WTC11 (cell line): ENCODE results near the gene CMC1. TPM values are rescaled to one million over a fixed set of nuclear protein-coding genes. Genes with fewer than 3 reads are reported as not detected.
"Not testable (repeated sequence)": the region's sequence is repeated elsewhere in the genome, so short reads cannot be mapped to it uniquely, and the experiment has no call there.

ENCODE experiments used
- ATAC-seq: fragments of 200-7000 bp; cut with Tn5 transposase; 2 replicates; pipeline ENCODE4 v1.10.0; 2021; ENCODE audit warnings: mild to moderate bottlenecking, moderate library complexity
- CTCF ChIA-PET: fragments of 300-600 bp; sonication (Branson Sonifier 250); formaldehyde crosslinking; loops from one replicate; lab custom pipeline; 2021; ENCODE audit warnings: antibody characterized with exemption; lab: Charles Lee
- POLR2A ChIA-PET: fragments of 350-600 bp; sonication (Branson Sonifier 250); formaldehyde crosslinking; loops from one replicate; lab custom pipeline; 2021; ENCODE audit warnings: antibody characterized with exemption; lab: Charles Lee
- DNase-seq: peaks from one replicate; pipeline ENCODE4 v3.0.0; 2021; ENCODE audit warnings: low spot score
- H3K27ac Mint-ChIP-seq: 2 replicates; pipeline ENCODE4 v1.8.0; 2021; ENCODE audit warnings: mixed read lengths
- H3K27me3 Mint-ChIP-seq: 2 replicates; pipeline ENCODE4 v1.8.0; 2021; ENCODE audit warnings: low read depth, mild to moderate bottlenecking, moderate library complexity, mixed read lengths
- H3K36me3 Mint-ChIP-seq: 2 replicates; pipeline ENCODE4 v1.8.0; 2021; ENCODE audit warnings: mixed read lengths
- H3K4me1 Mint-ChIP-seq: 2 replicates; pipeline ENCODE4 v1.8.0; 2022; ENCODE audit warnings: mixed read lengths
- H3K4me3 Mint-ChIP-seq: 2 replicates; pipeline ENCODE4 v1.8.0; 2021; ENCODE audit warnings: mild to moderate bottlenecking, moderate library complexity, mixed read lengths
- H3K9me3 Mint-ChIP-seq: 2 replicates; pipeline ENCODE4 v1.8.0; 2021; ENCODE audit warnings: mixed read lengths
- ATF1 ChIP-seq: sonication (generic); formaldehyde crosslinking; IDR thresholded peaks from 2 replicates; pipeline ENCODE4 v1.8.1; 2023; ENCODE audit warnings: mild to moderate bottlenecking, moderate library complexity, missing genetic modification reagents
- ATF3 ChIP-seq: sonication (generic); formaldehyde crosslinking; conservative IDR thresholded peaks from 2 replicates; pipeline ENCODE4 v1.8.1; 2022; ENCODE audit warnings: mild to moderate bottlenecking, missing genetic modification reagents
- CREM ChIP-seq: sonication (generic); formaldehyde crosslinking; IDR thresholded peaks from 2 replicates; pipeline ENCODE4 v1.8.1; 2022; ENCODE audit warnings: mild to moderate bottlenecking, missing genetic modification reagents, moderate library complexity
- NR1H2 ChIP-seq: sonication (generic); formaldehyde crosslinking; IDR thresholded peaks from 2 replicates; pipeline ENCODE4 v1.9.0; 2021; ENCODE audit warnings: mild to moderate bottlenecking, moderate library complexity, missing genetic modification reagents
- SOX15 ChIP-seq: fragments of 250-450 bp; sonication (Bioruptor Pico); IDR thresholded peaks from 2 replicates; pipeline ENCODE4 v1.9.0; 2021; ENCODE audit warnings: mild to moderate bottlenecking
- ZNF138 ChIP-seq: sonication (generic); formaldehyde crosslinking; conservative IDR thresholded peaks from 2 replicates; pipeline ENCODE4 v1.8.1; 2022; ENCODE audit warnings: mild to moderate bottlenecking, moderate library complexity, missing genetic modification reagents
- ZNF232 ChIP-seq: sonication (generic); formaldehyde crosslinking; IDR thresholded peaks from 2 replicates; pipeline ENCODE4 v1.8.0; 2022; ENCODE audit warnings: mild to moderate bottlenecking, missing genetic modification reagents
- ZNF512 ChIP-seq: sonication (generic); formaldehyde crosslinking; IDR thresholded peaks from 2 replicates; pipeline ENCODE4 v1.8.1; 2022; ENCODE audit warnings: missing genetic modification reagents, borderline replicate concordance
- total RNA-seq: library from RNA; stranded (reverse); gene quantifications from 3 replicates; pipeline ENCODE4 v1.2.3, GENCODE V29; 2021
- TF ChIP-seq, protein P1 (sequence below): sonication (generic); formaldehyde crosslinking; IDR thresholded peaks from 2 replicates; pipeline ENCODE4 v1.8.0; 2022; ENCODE audit warnings: mild to moderate bottlenecking, missing genetic modification reagents
- TF ChIP-seq, protein P2 (sequence below): sonication (generic); formaldehyde crosslinking; IDR thresholded peaks from 2 replicates; pipeline ENCODE4 v1.8.0; 2022; ENCODE audit warnings: mild to moderate bottlenecking, missing genetic modification reagents

Gene CMC1
- total RNA-seq, 1 experiment from 2014 or later: 25.3 TPM

GRCh38 chr3:28268989-28269388, 27.6 kb downstream of the CMC1 start (continued):
- TF ChIP-seq, protein P1, sequence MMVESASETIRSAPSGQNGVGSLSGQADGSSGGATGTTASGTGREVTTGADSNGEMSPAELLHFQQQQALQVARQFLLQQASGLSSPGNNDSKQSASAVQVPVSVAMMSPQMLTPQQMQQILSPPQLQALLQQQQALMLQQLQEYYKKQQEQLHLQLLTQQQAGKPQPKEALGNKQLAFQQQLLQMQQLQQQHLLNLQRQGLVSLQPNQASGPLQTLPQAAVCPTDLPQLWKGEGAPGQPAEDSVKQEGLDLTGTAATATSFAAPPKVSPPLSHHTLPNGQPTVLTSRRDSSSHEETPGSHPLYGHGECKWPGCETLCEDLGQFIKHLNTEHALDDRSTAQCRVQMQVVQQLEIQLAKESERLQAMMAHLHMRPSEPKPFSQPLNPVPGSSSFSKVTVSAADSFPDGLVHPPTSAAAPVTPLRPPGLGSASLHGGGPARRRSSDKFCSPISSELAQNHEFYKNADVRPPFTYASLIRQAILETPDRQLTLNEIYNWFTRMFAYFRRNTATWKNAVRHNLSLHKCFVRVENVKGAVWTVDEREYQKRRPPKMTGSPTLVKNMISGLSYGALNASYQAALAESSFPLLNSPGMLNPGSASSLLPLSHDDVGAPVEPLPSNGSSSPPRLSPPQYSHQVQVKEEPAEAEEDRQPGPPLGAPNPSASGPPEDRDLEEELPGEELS (CRISPR knock-in tag): no peak

DNA sequence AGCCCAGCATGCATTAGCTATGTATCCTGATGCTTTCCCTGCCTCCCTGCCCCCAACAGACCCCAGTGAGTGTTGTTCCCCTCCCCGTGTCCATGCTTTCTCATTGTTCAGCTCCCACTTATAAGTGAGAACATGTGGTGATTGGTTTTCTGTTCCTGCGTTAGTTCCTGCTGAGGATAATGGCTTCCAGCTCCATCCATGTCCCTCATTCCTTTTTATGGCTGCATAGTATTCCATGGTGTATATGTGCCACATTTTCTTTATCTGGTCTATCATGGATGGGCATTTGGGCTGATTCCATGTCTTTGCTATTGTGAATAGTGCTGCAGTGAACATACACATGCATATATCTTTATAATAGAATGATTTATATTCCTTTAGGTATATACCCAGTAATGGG, 28.5 kb downstream of the CMC1 start:
- H3K4me1 Mint-ChIP-seq, DNase-seq, H3K27me3 Mint-ChIP-seq, POLR2A ChIA-PET, H3K27ac Mint-ChIP-seq, CTCF ChIA-PET, ATAC-seq, H3K4me3 Mint-ChIP-seq: not testable (repeated sequence)
- H3K36me3 Mint-ChIP-seq: peaks cover 54% of the 10 kb centered on the region
- peaks cover 40% of the 10 kb centered on the region for H3K9me3 Mint-ChIP-seq

DNA sequence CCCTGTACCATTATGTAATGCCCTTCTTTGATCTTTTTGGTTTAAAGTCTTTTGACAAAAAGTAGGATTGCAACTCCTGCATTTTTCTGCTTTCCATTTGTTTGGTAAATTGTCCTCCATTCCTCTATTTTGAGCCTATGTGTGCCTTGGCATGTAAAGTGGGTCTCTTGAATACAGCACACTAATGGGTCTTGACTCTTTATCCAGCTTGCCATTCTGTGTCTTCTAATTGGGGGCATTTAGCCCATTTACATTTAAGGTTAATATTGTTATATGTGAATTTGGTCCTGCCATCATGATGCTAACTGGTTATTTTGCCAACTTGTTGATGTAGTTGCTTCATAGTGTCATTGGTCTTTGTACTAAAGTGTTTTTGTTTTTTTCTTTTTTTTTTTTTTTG, 32.4 kb downstream of the CMC1 start:
- peaks cover 42% of the 10 kb centered on the region for H3K9me3 Mint-ChIP-seq
- no peaks in the 10 kb centered on the region for H3K27me3 Mint-ChIP-seq
- no peak overlapping the region for H3K27ac Mint-ChIP-seq
- TF ChIP-seq ZNF232 (CRISPR knock-in tag) (no peak), ATF3 (CRISPR knock-in tag) (no peak), SOX15 (CRISPR knock-in tag) (no peak), ZNF138 (CRISPR knock-in tag) (no peak), ATF1 (CRISPR knock-in tag) (no peak)
- ChIA-PET POLR2A (interaction anchor here (0.7 kb wide), 1 partner anchor 32 kb away, joined by 3 read pairs; no protein-coding TSS in a partner anchor), CTCF (no interaction called here)
- no peak overlapping the region for H3K4me3 Mint-ChIP-seq
- peaks cover 61% of the 10 kb centered on the region for H3K36me3 Mint-ChIP-seq
- H3K4me1 Mint-ChIP-seq: 0 out of 2 replicates have a peak, but pooled peaks cover 6% of the 10 kb centered on the region
- DNase-seq: no peak
- ATAC-seq: no peak

- no peak for DNase-seq
- no peaks in the 10 kb centered on the region for H3K27me3 Mint-ChIP-seq
- TF ChIP-seq CREM (no peak), ZNF512 (CRISPR knock-in tag) (no peak)
- TF ChIP-seq, protein P2, sequence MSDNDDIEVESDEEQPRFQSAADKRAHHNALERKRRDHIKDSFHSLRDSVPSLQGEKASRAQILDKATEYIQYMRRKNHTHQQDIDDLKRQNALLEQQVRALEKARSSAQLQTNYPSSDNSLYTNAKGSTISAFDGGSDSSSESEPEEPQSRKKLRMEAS: no peak
- H3K4me1 Mint-ChIP-seq: peaks cover 9% of the 10 kb centered on the region; the same call in 1 of the 2 replicates
- ATAC-seq: no peak
- ChIA-PET POLR2A (no interaction called here), CTCF (no interaction called here)
- no peak overlapping the region for H3K27ac Mint-ChIP-seq
- peaks cover 10% of the 10 kb centered on the region for H3K9me3 Mint-ChIP-seq
- H3K4me3 Mint-ChIP-seq: no peak overlapping the region
- H3K36me3 Mint-ChIP-seq: peaks cover 14% of the 10 kb centered on the region
Measured at GRCh38 chr3:28278918-28279317, 37.5 kb downstream of the CMC1 start.

GRCh38 chr3:28279770-28280169, 38.4 kb downstream of the CMC1 start:
- DNase-seq: no peak
- peaks cover 6% of the 10 kb centered on the region; the same call in 1 of the 2 replicates for H3K4me1 Mint-ChIP-seq
- POLR2A ChIA-PET: interaction anchor here (0.6 kb wide), 1 partner anchor 534 kb away, joined by 11 read pairs; no protein-coding TSS in a partner anchor
- H3K27ac Mint-ChIP-seq: no peak overlapping the region
- no peak for ATAC-seq
- peaks cover 8% of the 10 kb centered on the region for H3K36me3 Mint-ChIP-seq
- TF ChIP-seq, protein P2: no peak
- TF ChIP-seq NR1H2 (CRISPR knock-in tag): no peak
- H3K9me3 Mint-ChIP-seq: peaks cover 4% of the 10 kb centered on the region
- no peaks in the 10 kb centered on the region for H3K27me3 Mint-ChIP-seq
- no peak overlapping the region for H3K4me3 Mint-ChIP-seq
- CTCF ChIA-PET: no interaction called here
